SU-DHL-6 (cell line): ENCODE data around the gene SNX15.

ENCODE experiments used
- EZH2phosphoT487 ChIP-seq: fragments of 200-600 bp; sonication (generic), shearing (Covaris generic); conservative IDR thresholded peaks from 2 replicates; pipeline ENCODE4 v1.6.1; 2018; ENCODE audit warnings: mild to moderate bottlenecking, antibody characterized with exemption, low read length, moderate library complexity, mixed read lengths
- TF ChIP-seq, protein P1 (sequence below): fragments of 200-600 bp; sonication (generic); IDR thresholded peaks from one replicate; pipeline ENCODE4 v1.5.1; 2017; ENCODE audit warnings: antibody characterized with exemption, mild to moderate bottlenecking, low read length, moderate library complexity; ENCODE audit not compliant: insufficient read depth, poor library complexity, severe bottlenecking

DNA sequence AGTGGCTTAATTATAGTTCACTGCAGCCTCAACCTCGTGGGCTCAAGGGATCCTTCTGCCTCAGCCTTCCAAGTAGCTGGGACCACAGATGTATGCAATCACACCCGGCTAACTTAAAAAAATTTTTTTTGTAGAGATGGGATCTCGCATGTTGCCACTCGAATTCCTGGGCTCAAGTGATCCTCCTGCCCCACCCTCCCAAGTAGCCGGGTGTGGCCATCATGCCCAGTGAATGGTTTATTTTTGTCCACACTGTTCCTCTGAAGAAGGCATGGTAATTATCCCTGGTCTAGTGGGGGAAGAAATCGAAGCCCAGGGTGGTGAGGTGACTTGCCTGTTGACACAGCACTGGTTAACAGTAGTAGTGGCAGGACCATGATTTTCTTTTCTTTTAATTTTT is 15.7 kb downstream of the SNX15 start:
- TF ChIP-seq, protein P1, sequence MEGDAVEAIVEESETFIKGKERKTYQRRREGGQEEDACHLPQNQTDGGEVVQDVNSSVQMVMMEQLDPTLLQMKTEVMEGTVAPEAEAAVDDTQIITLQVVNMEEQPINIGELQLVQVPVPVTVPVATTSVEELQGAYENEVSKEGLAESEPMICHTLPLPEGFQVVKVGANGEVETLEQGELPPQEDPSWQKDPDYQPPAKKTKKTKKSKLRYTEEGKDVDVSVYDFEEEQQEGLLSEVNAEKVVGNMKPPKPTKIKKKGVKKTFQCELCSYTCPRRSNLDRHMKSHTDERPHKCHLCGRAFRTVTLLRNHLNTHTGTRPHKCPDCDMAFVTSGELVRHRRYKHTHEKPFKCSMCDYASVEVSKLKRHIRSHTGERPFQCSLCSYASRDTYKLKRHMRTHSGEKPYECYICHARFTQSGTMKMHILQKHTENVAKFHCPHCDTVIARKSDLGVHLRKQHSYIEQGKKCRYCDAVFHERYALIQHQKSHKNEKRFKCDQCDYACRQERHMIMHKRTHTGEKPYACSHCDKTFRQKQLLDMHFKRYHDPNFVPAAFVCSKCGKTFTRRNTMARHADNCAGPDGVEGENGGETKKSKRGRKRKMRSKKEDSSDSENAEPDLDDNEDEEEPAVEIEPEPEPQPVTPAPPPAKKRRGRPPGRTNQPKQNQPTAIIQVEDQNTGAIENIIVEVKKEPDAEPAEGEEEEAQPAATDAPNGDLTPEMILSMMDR = no peak
- TF ChIP-seq EZH2phosphoT487 = no peak
